Lower leg skin (tissue), 4 donors: ENCODE data around the gene DNAH7. TPM values are rescaled to one million over a fixed set of nuclear protein-coding genes. Genes with fewer than 3 reads are reported as not detected.

Experiments
- DNase-seq, 2 donors: peaks; one replicate each; pipeline ENCODE4 v3.0.0-alpha.2; 2019; ENCODE audit warnings: low spot score in 2 of 2
- H3K4me3 ChIP-seq: fragments of 200-600 bp; sonication (generic); 2 replicates; pipeline ENCODE4 v1.5.1; 2017; ENCODE audit warnings: mild to moderate bottlenecking, low read depth; ENCODE audit not compliant: poor library complexity, severe bottlenecking
- CTCF ChIP-seq, 3 donors: fragments of 450-650 bp; IDR thresholded peaks; one replicate each; pipeline ENCODE4 v1.5.1; 2016; ENCODE audit warnings: antibody characterized with exemption in 3 of 3, mild to moderate bottlenecking in 3 of 3, moderate library complexity in 2 of 3
- POLR2A ChIP-seq, 2 donors: fragments of 450-650 bp; IDR thresholded peaks; one replicate each; pipeline ENCODE4 v1.6.1; 2016 to 2017; ENCODE audit warnings: antibody characterized with exemption in 2 of 2, mild to moderate bottlenecking in 1 of 2, moderate library complexity in 1 of 2
- WGBS, 2 donors: methylation state at CpG; one replicate each; pipeline ENCODE4 v1.1.5; 2018; 5-methylcytosine and 5-hydroxymethylcytosine counted together
- intact Hi-C: fragments of 100-400 bp; cut with DNase I; formaldehyde crosslinking; loops from one replicate; pipeline ENCODE4 v1.15.0; 2023; ENCODE audit warnings: low total_unique reads
- total RNA-seq, 4 donors: library from RNA; depleted of rRNA; stranded (reverse); fragments of >200 nt; gene quantifications; one replicate each; pipeline ENCODE4 v1.1.0, GENCODE V29; 2016

Gene DNAH7
- total RNA-seq, 4 donors from 2014 or later: 0.08 to 0.34 (median 0.17) TPM

GRCh38 chr2:196086517-196087368 is 18.1 kb upstream of the DNAH7 start:
- no peak overlapping the region for H3K4me3 ChIP-seq
- TF ChIP-seq CTCF (IDR thresholded peaks at IDR 0.05) (no peak), POLR2A (IDR thresholded peaks at IDR 0.05) (no peak)
- intact Hi-C loops: no loop called here
- 82 to 83% methylated on average over 7 of the region's 7 CpGs for WGBS, 2 donors
- no peak for DNase-seq

- H3K4me3 ChIP-seq: no peak overlapping the region
- 84 to 86% methylated on average over 5 of the region's 5 CpGs for WGBS, 2 donors
- DNase-seq: no peak
- TF ChIP-seq CTCF (IDR thresholded peaks at IDR 0.05): no peak
- no peak for TF ChIP-seq POLR2A (IDR thresholded peaks at IDR 0.05)
- intact Hi-C loops: no loop called here
Measured at GRCh38 chr2:196083601-196084000, 15.0 kb upstream of the DNAH7 start.

GRCh38 chr2:196080526-196080925 is 11.9 kb upstream of the DNAH7 start:
- 58 to 78% methylated on average over 2 of the region's 2 CpGs for WGBS, 2 donors
- H3K4me3 ChIP-seq: no peak overlapping the region
- DNase-seq: no peak
- intact Hi-C loops: no loop called here
- TF ChIP-seq CTCF (IDR thresholded peaks at IDR 0.05) (no peak), POLR2A (IDR thresholded peaks at IDR 0.05) (no peak)

GRCh38 chr2:196079052-196079451 is 10.4 kb upstream of the DNAH7 start:
- 49 to 60% methylated on average over 1 of the region's 1 CpG for WGBS, 2 donors

GRCh38 chr2:196077821-196078220 is 9.2 kb upstream of the DNAH7 start:
- no peak overlapping the region for H3K4me3 ChIP-seq
- 33 to 52% methylated on average over 2 of the region's 2 CpGs for WGBS, 2 donors
- intact Hi-C loops: loop anchor here (5.0 kb wide), 1 partner anchor 259 kb away; no protein-coding TSS in a partner anchor
- TF ChIP-seq POLR2A (IDR thresholded peaks at IDR 0.05) (no peak), CTCF (IDR thresholded peaks at IDR 0.05) (no peak)
- DNase-seq: no peak

More at GRCh38 chr2:196079052-196079451, 10.4 kb upstream of the DNAH7 start:
- no peak for DNase-seq
- no peak overlapping the region for H3K4me3 ChIP-seq
- intact Hi-C loops: loop anchor here (5.0 kb wide), 1 partner anchor 258 kb away; no protein-coding TSS in a partner anchor
- TF ChIP-seq POLR2A (IDR thresholded peaks at IDR 0.05): no peak
- no peak for TF ChIP-seq CTCF (IDR thresholded peaks at IDR 0.05)
